Right lung (tissue), 5 donors: ENCODE results near the gene PCTP. TPM values are rescaled to one million over a fixed set of nuclear protein-coding genes. Genes with fewer than 3 reads are reported as not detected.

ENCODE experiments used
- DNase-seq, 2 donors: peaks; one replicate each; pipeline ENCODE4 v3.0.0-alpha.2; 2013
- polyA plus RNA-seq, 5 donors: library from polyadenylated mRNA; unstranded; fragments of 120-200 nt; gene quantifications; one replicate each; pipeline versions ENCODE4 v1.2.1 to v1.2.3, GENCODE V29; 2013; ENCODE audit warnings: inconsistent platforms in 1 of 5, low replicate concordance in 1 of 5; ENCODE audit not compliant: insufficient read length in 5 of 5, insufficient read depth in 1 of 5

PCTP gene
- polyA plus RNA-seq, 5 donors, result 21.2 to 22.5 (median 21.4) TPM

- DNase-seq, result no peak
Observed at GRCh38 chr17:55723488-55723848, 27.4 kb upstream of the PCTP start.

GRCh38 chr17:55726440-55726839 lies 24.4 kb upstream of the PCTP start:
- no peak for DNase-seq

GRCh38 chr17:55727275-55727674 lies 23.6 kb upstream of the PCTP start:
- DNase-seq, result no peak

GRCh38 chr17:55727920-55728319 lies 22.9 kb upstream of the PCTP start:
- no peak for DNase-seq

- DNase-seq, result no peak
Observed at GRCh38 chr17:55728361-55728760, 22.5 kb upstream of the PCTP start.

- no peak for DNase-seq
Observed at GRCh38 chr17:55728833-55729232, 22.0 kb upstream of the PCTP start.

- no peak for DNase-seq
Observed at GRCh38 chr17:55729484-55729883, 21.4 kb upstream of the PCTP start.

GRCh38 chr17:55730380-55730779 lies 20.5 kb upstream of the PCTP start:
- DNase-seq, result no peak

- no peak for DNase-seq
Observed at GRCh38 chr17:55730808-55731207, 20.0 kb upstream of the PCTP start.

GRCh38 chr17:55731586-55732250 lies 19.1 kb upstream of the PCTP start:
- no peak for DNase-seq

- DNase-seq, result no peak
Observed at GRCh38 chr17:55734128-55734781, 16.6 kb upstream of the PCTP start.

GRCh38 chr17:55735731-55736405 lies 15.0 kb upstream of the PCTP start:
- DNase-seq, result no peak

- no peak for DNase-seq
Observed at GRCh38 chr17:55737976-55738501, 12.8 kb upstream of the PCTP start.

GRCh38 chr17:55740511-55741355 lies 10.1 kb upstream of the PCTP start:
- no peak for DNase-seq

GRCh38 chr17:55741356-55741700 lies 9.5 kb upstream of the PCTP start:
- no peak for DNase-seq

- no peak for DNase-seq
Observed at GRCh38 chr17:55742272-55743102, 8.4 kb upstream of the PCTP start.

- no peak for DNase-seq
Observed at GRCh38 chr17:55743103-55743679, 7.7 kb upstream of the PCTP start.

GRCh38 chr17:55745258-55745657 lies 5.6 kb upstream of the PCTP start:
- no peak for DNase-seq

GRCh38 chr17:55746466-55746865 lies 4.4 kb upstream of the PCTP start:
- DNase-seq, result no peak

- no peak for DNase-seq
Observed at GRCh38 chr17:55747209-55747608, 3.6 kb upstream of the PCTP start.

GRCh38 chr17:55748841-55749240 lies 2.0 kb upstream of the PCTP start:
- DNase-seq, result no peak
